Osteoblast (primary cell): ENCODE data around the gene CAAP1. TPM values are rescaled to one million over a fixed set of nuclear protein-coding genes. Genes with fewer than 3 reads are reported as not detected.

Experiments
- DNase-seq: peaks from one replicate; pipeline ENCODE4 v3.0.0; 2011; ENCODE audit warnings: low spot score, mixed read lengths; ENCODE audit not compliant: insufficient read length; ENCODE audit errors: missing footprints
- H2AFZ ChIP-seq: 2 replicates; pipeline ENCODE4 v1.6.0; 2011; ENCODE audit warnings: mild to moderate bottlenecking, low read length
- H3K27ac ChIP-seq: 2 replicates; pipeline ENCODE4 v1.5.1; 2011; ENCODE audit warnings: mild to moderate bottlenecking, low read depth, low read length, moderate library complexity
- H3K27me3 ChIP-seq: 2 replicates; pipeline ENCODE4 v1.6.0; 2012; ENCODE audit warnings: mild to moderate bottlenecking, control low read depth, inconsistent platforms, low read length, moderate library complexity; ENCODE audit not compliant: insufficient read depth
- H3K36me3 ChIP-seq: 2 replicates; pipeline ENCODE4 v1.5.1; 2011; ENCODE audit warnings: mild to moderate bottlenecking, low read length, control low read depth, moderate library complexity; ENCODE audit not compliant: insufficient read depth
- H3K4me1 ChIP-seq: 2 replicates; pipeline ENCODE4 v1.5.1; 2011; ENCODE audit warnings: mild to moderate bottlenecking, low read length, control low read depth, moderate library complexity; ENCODE audit not compliant: insufficient read depth
- H3K4me2 ChIP-seq: 2 replicates; pipeline ENCODE4 v1.6.0; 2011; ENCODE audit warnings: mild to moderate bottlenecking, low read length; ENCODE audit not compliant: insufficient read depth
- H3K4me3 ChIP-seq: fragments of 200-600 bp; sonication (generic); 3 replicates; pipeline ENCODE4 v1.5.1; 2012; ENCODE audit warnings: mild to moderate bottlenecking, low read length, inconsistent platforms; ENCODE audit not compliant: insufficient read depth
- H3K79me2 ChIP-seq: 2 replicates; pipeline ENCODE4 v1.6.0; 2012; ENCODE audit warnings: mild to moderate bottlenecking, low read length, control low read depth, inconsistent platforms; ENCODE audit not compliant: insufficient read depth
- H3K9me3 ChIP-seq: 2 replicates; pipeline ENCODE4 v1.5.1; 2011; ENCODE audit warnings: low read depth, low read length, control low read depth
- H4K20me1 ChIP-seq: 2 replicates; pipeline ENCODE4 v1.6.0; 2012; ENCODE audit warnings: mild to moderate bottlenecking, low read length, control low read depth; ENCODE audit not compliant: insufficient read depth
- small RNA-seq: library from RNA; depleted of rRNA; stranded (forward); fragments of <200 nt; gene quantifications from one replicate; pipeline ENCODE3, GENCODE V24; 2012
- total RNA-seq: library from RNA; depleted of rRNA; stranded (reverse); fragments of >200 nt; gene quantifications from 2 replicates; pipeline ENCODE4 v1.2.3, GENCODE V29; 2012
- TF ChIP-seq, protein P1 (sequence below): IDR thresholded peaks from 2 replicates; pipeline ENCODE4 v1.5.1; 2011; ENCODE audit warnings: mild to moderate bottlenecking, low read depth, low read length, moderate library complexity; ENCODE audit errors: extremely low read depth

The CAAP1 gene
- total RNA-seq, 1 donor = 13.8 TPM

DNA sequence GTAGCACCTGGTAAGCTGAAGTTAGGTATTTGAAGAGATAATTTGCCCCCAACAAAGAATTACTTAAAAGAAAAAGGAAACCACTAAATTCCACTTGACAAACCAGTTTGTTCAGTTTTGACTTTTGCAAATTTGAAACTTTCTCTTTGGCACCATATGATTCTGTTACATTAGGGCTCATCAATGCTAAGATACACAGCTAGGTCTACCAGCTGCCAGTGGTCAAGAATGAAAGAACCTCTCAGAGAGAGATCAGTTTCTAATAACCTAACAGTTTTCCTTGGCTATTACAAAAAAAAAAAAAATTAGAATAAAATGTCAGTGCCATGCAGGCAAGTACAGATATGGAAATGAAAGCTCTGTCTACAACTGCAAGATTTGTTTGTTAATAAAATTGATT is 92.3 kb downstream of the CAAP1 start:
- Histone ChIP-seq H3K4me1 (no peaks in the 10 kb centered on the region), H3K4me2 (no peak overlapping the region), H3K4me3 (no peak overlapping the region), H3K79me2 (no peaks in the 10 kb centered on the region), H3K9me3 (no peaks in the 10 kb centered on the region), H2AFZ (no peak overlapping the region), H3K27me3 (no peaks in the 10 kb centered on the region), H3K36me3 (no peaks in the 10 kb centered on the region), H4K20me1 (no peaks in the 10 kb centered on the region), H3K27ac (no peak overlapping the region)
- DNase-seq = no peak
- TF ChIP-seq, protein P1, sequence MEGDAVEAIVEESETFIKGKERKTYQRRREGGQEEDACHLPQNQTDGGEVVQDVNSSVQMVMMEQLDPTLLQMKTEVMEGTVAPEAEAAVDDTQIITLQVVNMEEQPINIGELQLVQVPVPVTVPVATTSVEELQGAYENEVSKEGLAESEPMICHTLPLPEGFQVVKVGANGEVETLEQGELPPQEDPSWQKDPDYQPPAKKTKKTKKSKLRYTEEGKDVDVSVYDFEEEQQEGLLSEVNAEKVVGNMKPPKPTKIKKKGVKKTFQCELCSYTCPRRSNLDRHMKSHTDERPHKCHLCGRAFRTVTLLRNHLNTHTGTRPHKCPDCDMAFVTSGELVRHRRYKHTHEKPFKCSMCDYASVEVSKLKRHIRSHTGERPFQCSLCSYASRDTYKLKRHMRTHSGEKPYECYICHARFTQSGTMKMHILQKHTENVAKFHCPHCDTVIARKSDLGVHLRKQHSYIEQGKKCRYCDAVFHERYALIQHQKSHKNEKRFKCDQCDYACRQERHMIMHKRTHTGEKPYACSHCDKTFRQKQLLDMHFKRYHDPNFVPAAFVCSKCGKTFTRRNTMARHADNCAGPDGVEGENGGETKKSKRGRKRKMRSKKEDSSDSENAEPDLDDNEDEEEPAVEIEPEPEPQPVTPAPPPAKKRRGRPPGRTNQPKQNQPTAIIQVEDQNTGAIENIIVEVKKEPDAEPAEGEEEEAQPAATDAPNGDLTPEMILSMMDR = no peak

DNA sequence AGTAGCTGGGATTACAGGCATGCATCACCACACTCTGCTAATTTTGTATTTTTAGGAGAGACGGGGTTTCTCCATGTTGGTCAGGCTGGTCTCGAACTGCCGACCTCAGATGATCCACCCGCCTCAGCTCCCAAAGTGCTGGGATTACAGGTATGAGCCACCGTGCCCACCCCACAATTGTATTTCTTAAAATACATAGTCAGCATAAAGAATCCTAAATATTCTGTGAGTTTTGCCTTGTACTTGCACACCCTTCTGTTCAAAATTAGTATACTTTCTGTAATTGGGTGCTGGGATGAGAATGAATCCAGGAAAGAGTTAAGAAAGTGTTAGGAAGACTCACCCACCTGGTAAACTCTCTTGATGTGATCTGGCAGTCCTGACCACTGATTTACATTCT is 101.3 kb downstream of the CAAP1 start:
- H3K4me1 ChIP-seq = no peaks in the 10 kb centered on the region
- DNase-seq = no peak
- H3K36me3 ChIP-seq = no peaks in the 10 kb centered on the region
- H3K27me3 ChIP-seq = no peaks in the 10 kb centered on the region
- no peaks in the 10 kb centered on the region for H3K79me2 ChIP-seq
- H3K27ac ChIP-seq = no peak overlapping the region
- no peaks in the 10 kb centered on the region for H3K9me3 ChIP-seq
- H4K20me1 ChIP-seq = no peaks in the 10 kb centered on the region
- H3K4me2 ChIP-seq = no peak overlapping the region
- TF ChIP-seq, protein P1 = no peak
- no peak overlapping the region for H3K4me3 ChIP-seq
- H2AFZ ChIP-seq = no peak overlapping the region

Small RNA genes within 50 kb of the gene (small RNA-seq; reads per million reads assigned to genes)
- gene RF00322 (not detected), gene RN7SL100P (not detected)

Other genes starting within 250 kb of the CAAP1 start
- 42.3 and 44.5 TPM in 2 replicates for gene PLAA, start 54.4 kb upstream of the CAAP1 start, total RNA-seq
- 19.2 and 19.9 TPM in 2 replicates for gene IFT74, start 63.6 kb upstream of the CAAP1 start, total RNA-seq
- under 0.01 TPM in 2 replicates for gene LRRC19, start 112.9 kb upstream of the CAAP1 start, total RNA-seq
- gene TEK, start 216.4 kb upstream of the CAAP1 start, total RNA-seq = 4.1 and 8.3 TPM in 2 replicates